ENCODE results near the gene SLC38A5.

- TF ChIP-seq EZH2 (IDR thresholded peaks at IDR 0.05; ENCODE audit: low read depth) (no peak), CTCF (conservative IDR thresholded peaks at IDR 0.05) (no peak)
Observed at GRCh38 chrX:48498374-48498809, 28.3 kb upstream of the SLC38A5 start.

Measured in PC-9 (cell line).